ENCODE data around the gene ADGRE1. TPM values are rescaled to one million over a fixed set of nuclear protein-coding genes. Genes with fewer than 3 reads are reported as not detected.

Gene ADGRE1
- total RNA-seq, 3 donors from 2014 or later: 0.16 to 0.87 (median 0.29) TPM

DNA sequence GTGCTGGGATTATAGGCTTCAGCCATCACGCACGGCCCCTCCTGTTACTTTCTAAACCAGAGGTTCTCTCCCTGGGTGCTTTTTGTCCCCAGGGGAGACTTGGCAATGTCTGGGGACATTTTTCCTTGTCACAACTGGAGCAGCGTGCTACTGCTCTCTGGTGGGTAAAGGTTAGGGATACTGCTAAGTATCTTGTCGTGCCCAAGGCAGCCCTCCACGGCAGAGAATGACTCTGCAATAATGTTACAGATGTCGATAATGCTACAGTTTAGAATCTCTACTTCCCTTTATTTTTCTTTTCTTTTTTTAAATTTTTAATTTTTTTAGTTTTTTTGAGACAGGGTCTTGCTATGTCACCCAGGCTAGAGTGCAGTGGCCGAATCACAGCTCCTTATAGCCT, 38.0 kb downstream of the ADGRE1 start:
- ATAC-seq (no peak), DNase-seq (no peak)
- peaks cover under 1% of the 10 kb centered on the region for H3K9me3 ChIP-seq
- TF ChIP-seq, protein P1, sequence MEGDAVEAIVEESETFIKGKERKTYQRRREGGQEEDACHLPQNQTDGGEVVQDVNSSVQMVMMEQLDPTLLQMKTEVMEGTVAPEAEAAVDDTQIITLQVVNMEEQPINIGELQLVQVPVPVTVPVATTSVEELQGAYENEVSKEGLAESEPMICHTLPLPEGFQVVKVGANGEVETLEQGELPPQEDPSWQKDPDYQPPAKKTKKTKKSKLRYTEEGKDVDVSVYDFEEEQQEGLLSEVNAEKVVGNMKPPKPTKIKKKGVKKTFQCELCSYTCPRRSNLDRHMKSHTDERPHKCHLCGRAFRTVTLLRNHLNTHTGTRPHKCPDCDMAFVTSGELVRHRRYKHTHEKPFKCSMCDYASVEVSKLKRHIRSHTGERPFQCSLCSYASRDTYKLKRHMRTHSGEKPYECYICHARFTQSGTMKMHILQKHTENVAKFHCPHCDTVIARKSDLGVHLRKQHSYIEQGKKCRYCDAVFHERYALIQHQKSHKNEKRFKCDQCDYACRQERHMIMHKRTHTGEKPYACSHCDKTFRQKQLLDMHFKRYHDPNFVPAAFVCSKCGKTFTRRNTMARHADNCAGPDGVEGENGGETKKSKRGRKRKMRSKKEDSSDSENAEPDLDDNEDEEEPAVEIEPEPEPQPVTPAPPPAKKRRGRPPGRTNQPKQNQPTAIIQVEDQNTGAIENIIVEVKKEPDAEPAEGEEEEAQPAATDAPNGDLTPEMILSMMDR (IDR thresholded peaks at IDR 0.05): no peak
- no peaks in the 10 kb centered on the region for H3K36me3 ChIP-seq (ENCODE audit: low read depth)
- intact Hi-C loops (cut with DNase I, micrococcal nuclease): no loop called here
- no peak overlapping the region for H3K4me3 ChIP-seq
- no peaks in the 10 kb centered on the region for H3K4me1 ChIP-seq (ENCODE audit: low read depth)

DNA sequence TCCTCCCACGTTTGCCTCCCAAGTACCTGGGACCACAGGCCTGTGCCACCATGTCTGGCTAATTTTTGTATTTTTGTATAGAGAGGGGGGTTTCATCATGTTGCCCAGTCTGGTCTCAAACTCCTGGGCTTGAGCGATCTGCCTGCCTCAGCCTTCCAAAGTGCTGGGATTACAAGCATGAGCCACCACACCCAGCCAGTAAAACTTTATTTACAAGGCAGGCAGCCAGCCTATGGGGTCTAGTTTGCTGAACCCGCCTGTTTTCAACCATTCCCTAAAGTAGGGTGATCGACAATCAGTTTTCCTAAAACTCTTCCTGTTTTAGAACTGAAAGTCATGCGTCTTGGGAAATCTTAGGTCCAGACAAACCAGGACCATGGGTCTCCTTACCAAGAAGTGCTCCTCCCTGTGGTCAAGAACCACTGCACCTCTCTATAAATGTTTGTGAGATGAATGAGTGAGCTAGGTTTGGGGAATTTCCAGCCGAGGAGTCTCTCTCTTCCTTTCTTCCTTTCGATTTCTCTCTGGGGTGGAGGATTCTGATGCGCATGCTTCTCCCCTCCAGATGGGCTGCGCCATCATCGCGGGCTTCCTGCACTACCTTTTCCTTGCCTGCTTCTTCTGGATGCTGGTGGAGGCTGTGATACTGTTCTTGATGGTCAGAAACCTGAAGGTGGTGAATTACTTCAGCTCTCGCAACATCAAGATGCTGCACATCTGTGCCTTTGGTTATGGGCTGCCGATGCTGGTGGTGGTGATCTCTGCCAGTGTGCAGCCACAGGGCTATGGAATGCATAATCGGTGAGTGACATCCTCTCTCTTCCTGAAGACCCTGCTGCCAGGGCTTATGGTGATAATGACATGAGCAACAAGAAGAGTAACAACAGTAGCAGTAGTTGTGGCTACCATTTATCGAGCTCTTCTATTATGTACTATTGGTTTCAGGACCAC, 38.7 kb downstream of the ADGRE1 start:
- no peak overlapping the region for H3K4me3 ChIP-seq
- no peaks in the 10 kb centered on the region for H3K4me1 ChIP-seq (ENCODE audit: low read depth)
- ATAC-seq (no peak), DNase-seq (peak in 1 of 3 donors; percentile 5)
- intact Hi-C loops (cut with DNase I, micrococcal nuclease): no loop called here
- peaks cover 4% of the 10 kb centered on the region for H3K9me3 ChIP-seq
- TF ChIP-seq, protein P1 (IDR thresholded peaks at IDR 0.05): no peak
- no peaks in the 10 kb centered on the region for H3K36me3 ChIP-seq (ENCODE audit: low read depth)

DNA sequence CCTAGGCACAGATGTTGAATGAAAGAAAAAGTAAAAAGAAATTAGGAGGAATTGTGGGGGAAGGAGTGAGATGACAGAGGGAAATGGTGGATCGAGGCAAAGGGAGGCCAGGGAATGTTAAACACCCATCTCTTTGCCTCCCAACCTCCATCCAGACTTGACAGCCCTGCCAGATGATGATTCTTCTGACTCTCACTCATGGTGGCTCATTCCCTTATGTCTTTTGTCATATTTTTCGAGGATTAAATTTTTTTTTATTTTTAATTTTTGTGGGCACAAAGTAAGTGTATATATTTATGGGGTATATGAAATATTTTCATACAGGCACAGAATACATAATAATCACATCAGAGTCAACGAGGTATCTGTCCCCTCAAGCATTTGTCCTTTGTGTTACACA, 42.8 kb downstream of the ADGRE1 start:
- peaks cover 4% of the 10 kb centered on the region for H3K9me3 ChIP-seq
- no peaks in the 10 kb centered on the region for H3K4me1 ChIP-seq (ENCODE audit: low read depth)
- DNase-seq: no peak
- H3K4me3 ChIP-seq: no peak overlapping the region
- TF ChIP-seq, protein P1 (IDR thresholded peaks at IDR 0.05): no peak
- intact Hi-C loops (cut with DNase I, micrococcal nuclease): no loop called here
- no peak for ATAC-seq
- no peaks in the 10 kb centered on the region for H3K36me3 ChIP-seq (ENCODE audit: low read depth)

DNA sequence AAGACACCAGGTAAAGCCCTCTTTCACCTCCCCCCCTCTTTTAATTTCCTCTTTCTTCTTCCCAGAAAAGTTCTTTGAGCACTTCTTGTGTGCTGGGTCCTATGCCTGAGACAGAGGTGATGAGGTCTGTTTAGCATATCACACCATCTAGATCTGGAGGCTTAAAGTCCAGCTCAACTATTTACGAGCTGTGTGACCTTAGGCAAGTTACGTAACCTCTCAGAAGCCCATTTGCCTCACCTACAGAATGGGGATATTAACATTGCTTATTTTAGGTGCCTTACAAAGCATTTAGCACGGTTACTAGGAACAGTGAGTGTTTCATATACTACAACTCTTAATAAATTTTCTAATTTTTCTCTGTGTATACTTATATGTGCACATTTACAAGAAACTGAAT, 47.7 kb downstream of the ADGRE1 start:
- H3K9me3 ChIP-seq: peaks cover 4% of the 10 kb centered on the region
- TF ChIP-seq, protein P1 (IDR thresholded peaks at IDR 0.05): no peak
- intact Hi-C loops (cut with DNase I, micrococcal nuclease): no loop called here

DNA sequence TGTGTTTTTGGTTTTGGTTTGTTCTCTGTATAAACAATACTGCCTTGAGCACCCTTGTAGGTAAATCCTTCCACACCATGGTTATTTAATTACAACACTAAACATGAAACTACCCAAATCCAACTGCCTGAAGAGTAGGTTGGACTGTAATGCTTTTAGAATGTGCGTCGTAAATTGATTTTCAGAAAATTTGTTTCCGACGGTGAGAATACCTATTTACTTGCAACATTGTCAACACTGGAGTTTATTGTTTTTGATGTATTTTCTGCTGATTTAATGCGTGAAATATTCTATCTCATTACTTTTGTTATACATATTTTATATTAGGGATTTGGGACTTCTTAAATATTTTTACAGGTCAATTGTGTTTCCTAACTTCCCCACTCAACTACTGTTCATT, 48.2 kb downstream of the ADGRE1 start:
- intact Hi-C loops (cut with DNase I, micrococcal nuclease): no loop called here
- no peak overlapping the region for H3K4me3 ChIP-seq
- DNase-seq (no peak), ATAC-seq (no peak)
- TF ChIP-seq, protein P1 (IDR thresholded peaks at IDR 0.05): no peak
- peaks cover 2% of the 10 kb centered on the region for H3K9me3 ChIP-seq
- no peaks in the 10 kb centered on the region for H3K36me3 ChIP-seq (ENCODE audit: low read depth)
- no peaks in the 10 kb centered on the region for H3K4me1 ChIP-seq (ENCODE audit: low read depth)

More for the DNA sequence above, 47.7 kb downstream of the ADGRE1 start:
- DNase-seq: no peak
- no peaks in the 10 kb centered on the region for H3K36me3 ChIP-seq (ENCODE audit: low read depth)
- no peaks in the 10 kb centered on the region for H3K4me1 ChIP-seq (ENCODE audit: low read depth)
- no peak for ATAC-seq
- no peak overlapping the region for H3K4me3 ChIP-seq

Measured in mucosa of descending colon (tissue), 3 donors.